Smooth muscle cell (in vitro differentiated cells): ENCODE measurements around the gene MUC20. TPM values are rescaled to one million over a fixed set of nuclear protein-coding genes. Genes with fewer than 3 reads are reported as not detected.

Experiments used
- DNase-seq: peaks from one replicate; lab custom pipeline; 2025; ENCODE audit not compliant: unreplicated experiment; lab: John Stamatoyannopoulos, UW
- H2AFZ ChIP-seq: fragments of 200-600 bp; sonication (generic); 2 replicates; pipeline ENCODE4 v1.6.0; 2016; ENCODE audit warnings: antibody characterized with exemption, low read depth, mild to moderate bottlenecking
- H3F3A ChIP-seq: fragments of 200-600 bp; sonication (generic); 2 replicates; pipeline ENCODE4 v1.6.0; 2017; ENCODE audit warnings: antibody characterized with exemption, low read depth
- H3K27ac ChIP-seq: fragments of 200-600 bp; sonication (generic); 2 replicates; pipeline ENCODE4 v1.5.1; 2016; ENCODE audit warnings: low read depth, mild to moderate bottlenecking
- H3K27me3 ChIP-seq: fragments of 200-600 bp; sonication (generic); 2 replicates; pipeline ENCODE4 v1.6.1; 2016; ENCODE audit warnings: low read depth, mild to moderate bottlenecking
- H3K36me3 ChIP-seq: fragments of 200-600 bp; sonication (generic); 2 replicates; pipeline ENCODE4 v1.5.1; 2016; ENCODE audit warnings: low read depth
- H3K4me1 ChIP-seq: fragments of 200-600 bp; sonication (generic); 2 replicates; pipeline ENCODE4 v1.5.1; 2016; ENCODE audit warnings: low read depth
- H3K4me2 ChIP-seq: fragments of 200-600 bp; sonication (generic); 2 replicates; pipeline ENCODE4 v1.6.0; 2016; ENCODE audit warnings: mild to moderate bottlenecking
- H3K4me3 ChIP-seq: fragments of 200-600 bp; sonication (generic); 2 replicates; pipeline ENCODE4 v1.5.1; 2016; ENCODE audit warnings: mild to moderate bottlenecking
- H3K79me2 ChIP-seq: fragments of 200-600 bp; sonication (generic); 2 replicates; pipeline ENCODE4 v1.6.0; 2016; ENCODE audit warnings: low read depth, mild to moderate bottlenecking
- H3K9ac ChIP-seq: fragments of 200-600 bp; sonication (generic); 2 replicates; pipeline ENCODE4 v1.6.0; 2016; ENCODE audit warnings: low read depth
- H3K9me3 ChIP-seq: fragments of 200-600 bp; sonication (generic); replicated peaks from 2 replicates; pipeline ENCODE4 v1.5.1; 2016; ENCODE audit warnings: low read depth
- H4K20me1 ChIP-seq: fragments of 200-600 bp; sonication (generic); 2 replicates; pipeline ENCODE4 v1.6.0; 2016; ENCODE audit warnings: low read depth
- WGBS: methylation state at CpG from one replicate; pipeline ENCODE4 v1.1.7; 2016; ENCODE audit warnings: low lambda C conversion rate; 5-methylcytosine and 5-hydroxymethylcytosine counted together
- polyA plus RNA-seq: library from polyadenylated mRNA; unstranded; fragments of >200 nt; fragmentation: Nextera tagmentation; extraction: Ambion mirVana; gene quantifications from 2 replicates; pipeline ENCODE4 v1.2.1, GENCODE V29; 2016
- total RNA-seq: library from RNA; depleted of rRNA; stranded (reverse); fragments of >200 nt; gene quantifications from 2 replicates; pipeline ENCODE4 v1.2.3, GENCODE V29; 2014
- TF ChIP-seq, protein P1 (sequence below): fragments of 200-600 bp; sonication (generic); IDR thresholded peaks from 2 replicates; pipeline ENCODE4 v1.5.1; 2017; ENCODE audit warnings: borderline replicate concordance, mild to moderate bottlenecking, antibody characterized with exemption; ENCODE audit not compliant: insufficient read depth, poor library complexity, severe bottlenecking

MUC20 gene
- total and polyA plus RNA-seq, 2 experiments from 2014 or later: 2.5 to 5.9 TPM

DNA sequence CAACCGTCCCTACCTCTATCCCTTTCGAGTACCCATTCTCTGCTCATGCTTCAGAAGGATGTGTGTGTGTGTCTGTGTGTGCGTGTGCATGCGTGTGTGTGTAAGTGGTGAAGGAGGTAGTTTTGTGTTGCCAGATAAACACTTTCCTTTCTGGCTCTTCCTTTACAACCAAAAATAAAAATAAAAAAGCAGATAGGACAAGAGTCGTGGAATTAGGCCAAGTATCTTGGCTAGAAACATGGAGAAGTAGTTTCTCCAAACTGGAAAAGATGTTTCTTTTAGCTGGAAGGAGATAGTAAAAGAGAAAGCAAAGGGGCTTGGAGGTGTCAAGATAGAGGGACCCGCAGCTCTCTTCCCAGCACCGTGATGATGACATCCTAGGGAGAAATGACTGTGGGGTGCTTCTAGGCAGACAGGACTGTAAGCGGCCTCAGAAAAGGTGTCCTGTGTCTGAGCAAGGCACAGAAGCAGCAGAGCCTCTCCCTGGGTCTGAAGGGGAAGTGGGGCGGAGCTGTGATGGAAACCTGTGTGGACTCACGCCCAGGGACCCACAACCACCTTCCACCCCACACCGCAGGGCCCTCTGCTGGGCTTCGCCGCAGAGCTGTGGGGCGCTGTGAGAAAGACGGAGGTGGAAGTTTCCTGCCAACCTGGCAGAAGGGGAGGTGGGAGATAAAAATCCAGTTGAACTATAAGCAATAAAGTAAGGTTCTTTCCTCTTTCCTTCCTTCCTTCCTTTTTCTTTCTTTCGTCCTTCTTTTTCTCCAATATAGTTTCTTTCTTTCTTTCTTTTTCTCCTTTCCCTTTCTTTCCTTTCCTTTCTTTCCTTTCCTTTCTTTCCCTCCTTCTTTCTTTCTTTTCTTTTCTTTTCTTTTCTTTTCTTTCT is 35.3 kb downstream of the MUC20 start:
- no peak overlapping the region for H3K27ac ChIP-seq
- DNase-seq: no peak
- 92% methylated on average over 16 of the region's 16 CpGs for WGBS

DNA sequence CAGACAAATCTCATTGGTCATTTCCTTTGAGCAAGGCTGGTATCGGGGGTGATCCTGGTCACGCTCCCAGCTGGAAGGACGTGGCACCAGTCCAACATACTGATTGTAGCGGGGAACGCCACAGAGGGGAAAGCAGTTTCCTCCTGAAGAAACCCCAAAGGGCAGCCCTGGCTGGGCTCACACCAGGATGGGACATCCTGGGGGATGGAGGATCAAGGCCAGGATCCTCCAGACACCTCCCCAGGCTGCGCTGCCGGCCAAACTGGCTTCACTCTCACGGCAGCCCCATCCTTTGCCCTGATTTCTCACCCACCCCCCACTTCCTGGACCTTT is 36.6 kb downstream of the MUC20 start:
- Histone ChIP-seq H4K20me1 (no peaks in the 10 kb centered on the region), H3K79me2 (no peaks in the 10 kb centered on the region), H3K9ac (no peak overlapping the region), H3K27me3 (no peaks in the 10 kb centered on the region), H3K36me3 (no peaks in the 10 kb centered on the region), H3K9me3 (no peaks in the 10 kb centered on the region), H3K4me1 (no peaks in the 10 kb centered on the region), H3F3A (no peaks in the 10 kb centered on the region), H2AFZ (no peak overlapping the region), H3K4me2 (no peak overlapping the region), H3K27ac (no peak overlapping the region), H3K4me3 (no peak overlapping the region)
- TF ChIP-seq, protein P1, sequence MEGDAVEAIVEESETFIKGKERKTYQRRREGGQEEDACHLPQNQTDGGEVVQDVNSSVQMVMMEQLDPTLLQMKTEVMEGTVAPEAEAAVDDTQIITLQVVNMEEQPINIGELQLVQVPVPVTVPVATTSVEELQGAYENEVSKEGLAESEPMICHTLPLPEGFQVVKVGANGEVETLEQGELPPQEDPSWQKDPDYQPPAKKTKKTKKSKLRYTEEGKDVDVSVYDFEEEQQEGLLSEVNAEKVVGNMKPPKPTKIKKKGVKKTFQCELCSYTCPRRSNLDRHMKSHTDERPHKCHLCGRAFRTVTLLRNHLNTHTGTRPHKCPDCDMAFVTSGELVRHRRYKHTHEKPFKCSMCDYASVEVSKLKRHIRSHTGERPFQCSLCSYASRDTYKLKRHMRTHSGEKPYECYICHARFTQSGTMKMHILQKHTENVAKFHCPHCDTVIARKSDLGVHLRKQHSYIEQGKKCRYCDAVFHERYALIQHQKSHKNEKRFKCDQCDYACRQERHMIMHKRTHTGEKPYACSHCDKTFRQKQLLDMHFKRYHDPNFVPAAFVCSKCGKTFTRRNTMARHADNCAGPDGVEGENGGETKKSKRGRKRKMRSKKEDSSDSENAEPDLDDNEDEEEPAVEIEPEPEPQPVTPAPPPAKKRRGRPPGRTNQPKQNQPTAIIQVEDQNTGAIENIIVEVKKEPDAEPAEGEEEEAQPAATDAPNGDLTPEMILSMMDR: no peak
- 90% methylated on average over 5 of the region's 8 CpGs for whole genome bisulfite sequencing
- no peak for DNase-seq

More for the DNA sequence above, 35.3 kb downstream of the MUC20 start:
- Histone ChIP-seq H3K36me3 (no peaks in the 10 kb centered on the region), H3K79me2 (no peaks in the 10 kb centered on the region), H2AFZ (no peak overlapping the region), H3K4me2 (no peak overlapping the region), H3K9ac (no peak overlapping the region), H3K9me3 (no peaks in the 10 kb centered on the region), H3K4me1 (no peaks in the 10 kb centered on the region), H4K20me1 (no peaks in the 10 kb centered on the region), H3K27me3 (no peaks in the 10 kb centered on the region), H3F3A (no peaks in the 10 kb centered on the region), H3K4me3 (no peak overlapping the region)
- TF ChIP-seq, protein P1: no peak

DNA sequence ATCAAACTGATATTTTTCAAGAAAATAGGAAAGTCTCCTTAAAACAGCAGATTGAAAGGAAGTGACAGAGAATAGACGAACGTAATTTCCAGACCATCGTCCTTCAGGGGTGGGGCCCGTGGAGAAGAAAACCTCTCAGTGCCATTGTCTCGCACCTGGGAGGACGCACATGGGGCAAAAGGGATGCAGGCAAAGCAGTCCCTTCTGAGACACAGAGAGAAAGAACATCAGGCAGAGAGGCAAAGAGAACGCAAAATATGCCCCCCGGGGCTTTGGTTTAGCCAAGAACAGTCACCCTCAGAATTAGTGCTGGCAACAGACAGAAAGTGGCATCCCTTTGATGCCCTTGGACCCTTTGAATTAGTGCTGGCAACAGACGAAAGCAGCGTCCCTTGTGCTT is 37.0 kb downstream of the MUC20 start:
- 88% methylated on average over 10 of the region's 10 CpGs for WGBS
- no peak overlapping the region for H3K4me3 ChIP-seq
- H3K9ac ChIP-seq: no peak overlapping the region
- H3K4me1 ChIP-seq: no peaks in the 10 kb centered on the region
- H3K79me2 ChIP-seq: no peaks in the 10 kb centered on the region
- no peaks in the 10 kb centered on the region for H4K20me1 ChIP-seq
- TF ChIP-seq, protein P1: no peak
- H3K27me3 ChIP-seq: no peaks in the 10 kb centered on the region
- H2AFZ ChIP-seq: no peak overlapping the region
- no peaks in the 10 kb centered on the region for H3K9me3 ChIP-seq
- H3F3A ChIP-seq: no peaks in the 10 kb centered on the region
- no peak for DNase-seq
- no peak overlapping the region for H3K4me2 ChIP-seq
- no peak overlapping the region for H3K27ac ChIP-seq
- H3K36me3 ChIP-seq: no peaks in the 10 kb centered on the region
